CD4-positive, alpha-beta T cell treated with Interleukin-4 for 1 hour (primary cell): ENCODE data around the gene EEPD1.
A peak's percentile ranks its signal among the peaks of the same experiment; 100 is the strongest.

Source experiments
- DNase-seq, 2 donors: peaks; one replicate each; pipeline ENCODE4 v3.0.0-alpha.2; 2020 to 2022

Gene EEPD1

GRCh38 chr7:36263095-36263484 is 110.0 kb downstream of the EEPD1 start:
- no peak for DNase-seq

- peak in 1 of 2 donors; percentile 73 for DNase-seq
Observed at GRCh38 chr7:36264123-36264801, 111.2 kb downstream of the EEPD1 start.

GRCh38 chr7:36264913-36265516 is 112.0 kb downstream of the EEPD1 start:
- no peak for DNase-seq

DNA sequence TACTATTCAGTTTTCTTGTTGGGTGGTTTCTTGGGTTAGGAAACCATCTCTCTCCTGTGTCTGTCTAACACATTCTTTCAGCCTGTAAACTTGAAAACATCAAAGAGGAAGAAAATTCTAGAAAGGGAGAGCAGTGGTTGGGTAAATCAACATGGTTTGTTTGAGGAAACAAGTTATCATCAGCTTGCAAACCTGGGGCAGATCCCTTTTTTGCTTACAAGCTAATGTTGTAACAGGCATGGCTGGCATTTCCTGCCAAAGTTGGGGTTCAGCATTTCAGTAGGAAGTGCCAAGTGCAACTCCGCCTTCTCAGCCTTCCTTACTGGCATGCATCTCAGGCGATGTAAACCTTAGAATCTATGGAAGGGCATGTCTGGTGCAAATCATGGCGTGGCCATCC is 112.6 kb downstream of the EEPD1 start:
- peak in 1 of 2 donors; percentile 46 for DNase-seq

DNA sequence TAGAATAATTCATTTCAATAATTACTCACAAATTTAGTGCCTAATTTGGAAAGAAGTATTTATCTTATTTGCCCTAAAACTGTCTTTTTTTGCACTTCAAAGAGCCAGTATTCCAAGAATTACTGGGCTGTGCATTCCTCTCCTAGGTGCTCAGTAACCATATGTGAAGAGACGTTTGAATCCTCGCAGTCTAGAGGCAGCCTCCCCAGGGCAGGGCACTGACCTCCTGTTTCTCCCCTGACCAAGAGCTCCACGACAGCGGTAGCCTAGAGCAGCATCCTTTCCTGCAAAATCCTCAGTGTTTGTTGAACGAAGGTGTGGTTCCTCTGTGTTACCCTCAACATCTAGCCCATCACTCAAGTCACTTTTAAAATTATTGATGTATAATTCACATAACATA is 113.1 kb downstream of the EEPD1 start:
- no peak for DNase-seq

DNA sequence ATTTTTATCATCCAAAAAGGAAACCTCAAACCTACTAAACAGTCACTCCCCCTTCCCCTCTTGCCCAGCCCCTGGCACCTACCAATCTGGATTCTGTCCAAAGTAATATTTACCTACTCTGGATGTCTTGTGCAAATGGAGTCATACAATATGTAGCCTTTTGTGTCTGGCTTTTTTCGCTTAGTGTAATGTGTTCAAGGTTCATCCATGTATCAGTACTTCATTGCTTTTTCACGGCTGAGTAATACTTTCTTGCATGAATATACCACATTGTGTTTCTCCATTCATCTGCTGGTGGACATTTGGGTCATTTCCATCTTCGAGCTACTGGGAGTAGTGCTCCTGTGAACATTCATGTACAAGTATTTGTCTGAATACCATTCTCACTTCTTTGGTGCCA is 113.6 kb downstream of the EEPD1 start:
- no peak for DNase-seq

- DNase-seq = no peak
Observed at GRCh38 chr7:36272211-36272566, 119.1 kb downstream of the EEPD1 start.

DNA sequence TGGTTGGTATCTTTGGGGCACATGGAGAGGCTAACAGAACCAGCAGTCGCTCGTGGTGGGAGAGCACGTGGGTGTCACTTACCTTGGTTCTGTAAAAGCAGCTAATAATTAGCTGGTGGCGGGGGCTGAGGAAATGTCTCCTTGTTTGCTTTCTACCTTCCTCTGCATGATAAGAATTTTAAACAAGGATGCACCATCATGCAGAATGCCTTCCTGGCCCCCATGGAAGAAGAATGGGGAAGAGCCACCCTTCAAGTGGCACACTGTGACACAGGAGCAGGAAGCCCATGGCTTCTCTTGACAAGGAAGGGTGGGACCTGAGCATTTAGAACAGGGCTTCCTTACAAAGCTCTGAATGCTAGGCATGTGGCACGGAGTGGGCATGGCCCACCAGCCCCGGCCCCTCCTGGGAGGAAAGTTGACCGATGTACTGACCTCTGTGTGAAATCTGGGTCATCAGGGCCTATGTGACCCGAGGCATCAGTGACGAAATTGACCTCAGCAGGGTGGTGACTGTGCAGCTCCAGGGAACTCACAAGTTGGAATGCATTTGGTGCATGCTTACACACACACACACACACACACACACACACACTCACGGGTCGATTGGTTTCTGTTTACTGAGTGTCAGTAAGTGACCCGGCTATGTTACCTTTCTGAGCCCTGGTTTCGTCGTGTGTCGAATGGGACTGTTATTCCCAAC is 119.7 kb downstream of the EEPD1 start:
- DNase-seq = peak in 1 of 2 donors; percentile 53

GRCh38 chr7:36273836-36274235 is 120.8 kb downstream of the EEPD1 start:
- no peak for DNase-seq

- DNase-seq = no peak
Observed at GRCh38 chr7:36275735-36276284, 122.8 kb downstream of the EEPD1 start.

- no peak for DNase-seq
Observed at GRCh38 chr7:36276428-36277248, 123.6 kb downstream of the EEPD1 start.

DNA sequence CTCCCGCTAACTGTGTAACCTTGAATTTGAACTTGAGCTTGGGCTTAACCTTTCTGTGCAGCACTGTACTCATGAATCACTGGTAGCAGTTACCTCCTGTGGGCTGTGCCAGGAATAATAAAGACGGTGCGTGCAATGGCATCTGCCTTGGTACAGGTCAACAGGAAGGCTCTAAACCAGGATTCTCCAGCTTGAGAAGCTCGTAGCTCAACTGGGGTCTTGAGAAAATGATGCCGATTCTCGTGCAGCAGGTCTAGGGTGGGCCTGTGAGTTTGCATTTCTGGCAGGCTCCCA is 124.1 kb downstream of the EEPD1 start:
- no peak for DNase-seq

- DNase-seq = no peak
Observed at GRCh38 chr7:36278069-36278619, 125.1 kb downstream of the EEPD1 start.

DNA sequence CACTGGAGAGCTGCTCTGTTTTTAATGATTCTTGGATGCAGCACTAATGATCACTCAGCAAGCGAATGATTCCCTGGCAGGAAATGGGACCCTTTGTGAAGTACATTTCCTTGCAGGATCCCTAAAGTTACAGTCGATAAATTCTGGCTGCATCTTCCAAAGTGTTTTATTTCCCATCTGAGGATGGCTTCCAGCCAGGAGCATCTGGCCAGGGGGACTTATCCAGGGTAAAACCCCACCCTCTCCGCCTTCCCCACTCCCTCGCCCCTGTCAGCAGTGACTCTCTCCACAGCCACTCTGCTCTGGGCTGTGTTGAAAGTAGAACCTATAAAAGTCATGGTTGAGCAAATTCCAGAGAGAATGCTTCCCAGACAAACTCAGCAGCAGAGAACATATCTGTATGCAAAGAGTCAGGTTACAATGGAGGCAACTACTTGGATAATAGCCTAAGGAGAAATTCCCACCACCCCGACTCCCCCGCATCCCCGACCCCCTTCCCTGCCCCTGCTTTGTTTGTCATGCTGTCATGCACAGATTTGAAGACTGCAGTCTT is 125.6 kb downstream of the EEPD1 start:
- DNase-seq = no peak

DNA sequence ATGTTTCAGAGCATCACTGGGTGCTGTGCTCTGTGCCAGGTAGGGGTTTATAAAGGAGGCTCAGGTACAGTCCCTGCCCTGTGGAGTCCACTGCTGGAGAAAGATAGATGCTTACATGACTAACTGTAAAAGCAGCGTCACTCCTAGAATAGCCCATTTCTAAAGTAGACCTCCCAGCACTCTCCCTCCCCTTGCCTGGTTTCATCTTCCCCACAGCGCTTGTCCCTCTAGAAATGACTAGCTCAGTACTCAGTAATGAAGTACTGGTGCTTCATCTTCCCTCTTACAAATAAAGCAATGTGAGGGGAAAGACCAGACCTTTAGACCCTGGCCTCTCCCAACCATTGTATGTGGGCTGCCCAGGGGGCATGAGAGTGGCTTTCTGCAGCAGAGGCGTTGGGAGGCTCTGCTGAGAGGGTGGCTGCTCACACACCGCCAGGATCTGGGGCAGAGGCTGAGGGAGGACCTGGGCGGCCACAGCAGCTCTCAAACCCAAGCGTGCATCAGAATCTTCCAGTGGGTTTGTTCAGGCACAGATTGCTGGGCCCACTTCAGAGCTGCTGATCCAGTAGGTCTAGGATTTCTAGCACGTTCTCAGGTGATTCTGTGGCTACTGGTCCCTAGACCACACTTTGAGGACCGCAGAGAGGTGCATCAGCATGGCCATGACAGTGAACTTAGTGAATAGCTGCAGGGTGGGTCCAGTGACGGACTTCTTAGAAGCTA is 126.3 kb downstream of the EEPD1 start:
- no peak for DNase-seq

- no peak for DNase-seq
Observed at GRCh38 chr7:36279926-36280315, 126.9 kb downstream of the EEPD1 start.

GRCh38 chr7:36280840-36281812 is 128.1 kb downstream of the EEPD1 start:
- DNase-seq = peak in 1 of 2 donors; percentile 62

- no peak for DNase-seq
Observed at GRCh38 chr7:36281945-36282717, 129.1 kb downstream of the EEPD1 start.

DNA sequence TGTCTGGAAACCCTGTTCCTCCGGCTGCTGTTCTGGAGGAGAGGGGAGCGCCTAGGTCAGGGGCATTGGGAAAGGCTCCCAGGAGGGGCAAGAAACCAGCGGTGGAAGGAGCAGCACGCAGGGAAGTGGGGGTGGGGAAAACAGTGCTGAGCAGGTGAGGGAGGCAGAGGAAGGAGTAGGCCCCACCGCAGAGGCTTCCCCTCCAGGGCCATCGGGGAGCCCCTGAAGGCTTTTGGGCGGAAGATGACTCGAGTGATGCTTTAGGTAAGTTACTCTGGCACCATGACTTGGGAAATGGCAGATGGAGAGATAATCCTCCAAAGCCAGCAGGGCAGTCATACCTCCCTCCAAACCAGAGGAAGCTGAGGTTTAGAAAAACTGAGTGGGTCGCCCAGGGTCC is 130.1 kb downstream of the EEPD1 start:
- DNase-seq = no peak

DNA sequence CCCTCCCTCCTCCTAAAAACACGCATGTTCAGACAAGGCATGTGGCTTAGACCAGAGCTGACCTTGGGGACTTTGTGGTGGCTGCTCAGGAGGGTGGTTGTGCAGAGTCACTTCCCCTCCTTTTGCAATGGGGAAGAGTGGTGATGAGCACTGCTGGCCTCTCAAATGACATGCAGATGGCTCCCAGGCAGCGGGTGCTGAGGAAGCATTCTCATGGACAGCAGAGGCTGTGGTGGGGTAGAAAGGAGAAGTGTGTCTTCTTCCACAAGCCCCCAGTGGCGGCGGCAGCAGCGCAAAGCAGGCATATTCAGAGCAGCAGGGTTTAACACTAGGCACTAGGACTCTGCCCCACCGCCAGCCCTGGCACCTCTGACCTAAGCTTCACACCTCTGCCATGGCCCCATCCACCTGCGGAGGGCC is 130.7 kb downstream of the EEPD1 start:
- DNase-seq = peak; percentile 42 to 85
